ENCODE data around the gene EXTL2.
"Not testable (repeated sequence)": the region's sequence is repeated elsewhere in the genome, so short reads cannot be mapped to it uniquely, and the experiment has no call there.

Gene EXTL2, protein sequence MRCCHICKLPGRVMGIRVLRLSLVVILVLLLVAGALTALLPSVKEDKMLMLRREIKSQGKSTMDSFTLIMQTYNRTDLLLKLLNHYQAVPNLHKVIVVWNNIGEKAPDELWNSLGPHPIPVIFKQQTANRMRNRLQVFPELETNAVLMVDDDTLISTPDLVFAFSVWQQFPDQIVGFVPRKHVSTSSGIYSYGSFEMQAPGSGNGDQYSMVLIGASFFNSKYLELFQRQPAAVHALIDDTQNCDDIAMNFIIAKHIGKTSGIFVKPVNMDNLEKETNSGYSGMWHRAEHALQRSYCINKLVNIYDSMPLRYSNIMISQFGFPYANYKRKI

DNA sequence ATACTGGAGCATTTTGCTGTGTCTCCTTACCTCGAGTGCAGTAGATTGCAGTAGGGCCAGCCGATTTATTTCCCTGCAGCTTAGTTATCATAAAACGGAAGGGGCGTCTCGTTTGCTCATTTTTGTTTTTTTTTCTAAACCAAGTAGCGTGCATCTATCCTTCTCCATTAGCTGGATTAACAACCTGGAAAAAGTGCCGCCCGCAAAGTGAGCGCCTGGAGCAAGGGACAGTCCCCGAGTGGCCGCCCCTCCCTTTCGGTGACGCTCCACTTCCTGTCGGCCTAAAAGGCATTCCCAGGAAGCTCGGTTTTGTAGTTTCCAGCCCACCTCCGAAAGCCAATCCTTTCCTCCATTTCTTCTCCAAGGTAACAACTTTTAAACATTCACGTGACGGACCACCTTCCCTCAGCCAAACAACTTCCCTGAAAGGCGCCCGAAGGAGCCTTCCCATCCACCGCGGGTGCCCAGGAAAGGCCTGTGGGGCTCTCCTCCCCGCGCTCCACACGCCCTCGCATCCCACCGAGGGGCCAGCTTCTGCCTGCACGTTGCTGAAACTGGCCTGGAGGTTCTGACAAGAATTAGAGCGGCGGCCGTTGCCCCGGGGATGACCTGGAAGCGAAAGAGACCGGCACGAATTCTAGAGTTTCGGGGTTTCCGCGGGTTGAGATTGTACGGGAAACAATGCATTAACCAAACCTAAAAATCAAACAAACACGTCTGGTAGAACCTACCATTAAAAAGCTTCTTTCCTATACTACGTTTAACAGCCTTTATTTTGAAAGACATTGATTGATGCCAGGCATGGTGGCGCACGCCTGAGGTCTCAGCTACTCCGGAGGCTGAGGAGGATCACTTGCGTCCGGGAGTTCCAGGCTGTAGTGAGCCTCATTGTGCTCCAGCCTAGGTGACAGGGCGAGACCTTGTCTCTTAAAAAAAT, at the start of gene EXTL2:
EXTL2 (minus strand) TSS at position 240 of the 937 bp plus-strand sequence. CDS start 6,085 bp downstream, outside the sequence.
- peak; percentile 32 for DNase-seq (ENCODE audit: low read depth)

DNA sequence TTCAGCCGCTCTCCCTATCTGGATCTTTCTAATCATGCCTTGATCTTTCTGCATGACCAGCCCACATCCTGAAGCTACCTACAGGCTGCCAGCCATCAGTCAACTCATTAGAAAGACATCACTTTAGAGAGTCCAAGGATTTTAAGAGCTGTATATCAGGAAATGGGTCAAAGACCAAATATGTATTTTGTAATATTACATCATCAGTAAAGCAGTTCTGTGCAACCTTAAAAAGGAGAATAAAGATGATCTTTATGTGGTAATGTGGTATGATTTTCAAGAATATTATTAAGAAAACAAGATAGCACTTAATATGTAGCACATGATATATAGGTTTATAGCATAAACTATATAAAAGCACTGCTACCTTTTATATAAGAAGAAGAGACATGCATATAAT, 48.9 kb upstream of the EXTL2 start:
- no peak for DNase-seq (ENCODE audit: low read depth)

DNA sequence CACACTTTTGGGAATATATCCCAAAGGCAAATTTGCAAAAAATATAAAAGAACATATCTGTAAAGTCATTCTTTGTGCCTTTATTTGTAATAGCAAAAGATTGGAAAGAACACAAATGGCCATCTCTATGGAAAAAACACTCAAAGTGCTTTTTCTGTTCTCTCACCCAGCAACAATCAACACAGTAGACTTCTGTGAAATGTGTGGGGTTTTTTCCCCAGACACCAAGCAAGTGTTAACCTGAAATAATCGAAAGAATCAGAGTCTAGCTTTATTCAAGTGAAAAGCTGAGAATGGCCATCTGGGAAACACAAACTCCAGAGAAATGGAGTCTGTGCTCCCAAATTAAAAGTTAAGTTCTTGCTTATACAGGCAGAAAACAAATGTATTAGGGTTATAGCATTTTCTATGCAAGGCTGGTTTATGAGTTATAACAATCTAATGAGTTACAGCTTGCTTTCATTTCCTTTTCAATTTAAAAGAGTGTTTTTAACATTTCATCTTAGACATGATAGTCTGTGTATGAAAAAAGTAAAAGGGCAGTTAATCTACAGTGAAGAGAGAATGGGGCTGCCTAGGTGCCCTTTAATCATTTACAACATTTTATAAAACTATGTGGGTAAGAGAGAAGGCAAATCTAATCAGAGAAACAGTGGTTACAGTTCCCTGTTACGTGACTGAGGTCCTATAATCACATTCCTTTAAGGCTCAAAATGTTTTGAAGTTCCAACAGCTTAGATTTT, 47.8 kb upstream of the EXTL2 start:
- DNase-seq (ENCODE audit: low read depth): no peak

DNA sequence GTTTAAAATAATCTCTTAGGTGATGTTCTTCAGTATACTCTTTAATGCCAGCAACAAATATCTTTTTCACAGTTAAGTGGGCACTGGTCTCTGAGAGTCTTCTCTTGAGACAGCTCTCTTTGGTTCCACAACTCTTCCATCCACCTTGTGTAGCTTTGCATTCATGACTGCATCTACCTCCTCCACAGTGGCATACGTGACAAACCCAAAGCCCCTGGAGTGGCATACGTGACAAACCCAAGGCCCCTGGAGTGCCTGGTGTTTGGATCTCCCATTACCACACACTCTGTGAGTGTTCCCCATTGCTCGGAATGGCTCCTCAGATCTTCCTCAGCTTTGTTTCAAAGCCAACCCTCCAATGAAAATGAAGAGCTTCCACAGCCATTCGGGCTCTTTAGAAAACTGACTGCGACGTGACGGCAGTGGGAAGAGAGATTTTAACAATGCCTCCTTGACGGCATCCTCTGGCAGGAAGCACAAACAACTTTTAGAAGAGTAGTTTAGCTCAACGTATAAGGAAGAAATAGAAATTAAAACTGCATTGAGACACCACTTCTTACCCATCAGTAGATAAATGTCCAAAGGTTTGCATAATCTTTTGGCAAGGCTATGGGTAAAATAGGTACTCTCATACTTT, 47.1 kb upstream of the EXTL2 start:
- no peak for DNase-seq (ENCODE audit: low read depth)

DNA sequence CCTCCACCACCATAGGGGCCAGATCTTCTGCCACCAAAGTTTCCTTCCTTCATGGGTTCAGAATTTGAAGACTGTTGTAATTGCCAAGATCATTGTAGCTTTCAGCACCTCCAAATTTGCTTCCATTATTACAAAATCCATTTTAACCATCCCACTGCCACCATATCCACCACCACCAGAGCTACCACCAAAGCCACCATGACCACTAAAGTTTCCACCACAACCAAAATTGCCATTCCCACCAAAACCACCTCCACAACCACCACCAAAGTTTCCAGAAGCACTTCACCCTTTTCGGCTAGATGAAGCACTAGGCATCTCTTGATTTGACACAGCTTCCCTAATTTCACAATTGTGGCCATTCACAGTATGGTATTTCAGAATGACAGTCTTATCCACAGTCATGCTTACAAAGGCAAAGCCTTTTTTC, 46.5 kb upstream of the EXTL2 start:
- DNase-seq (ENCODE audit: low read depth): no peak

DNA sequence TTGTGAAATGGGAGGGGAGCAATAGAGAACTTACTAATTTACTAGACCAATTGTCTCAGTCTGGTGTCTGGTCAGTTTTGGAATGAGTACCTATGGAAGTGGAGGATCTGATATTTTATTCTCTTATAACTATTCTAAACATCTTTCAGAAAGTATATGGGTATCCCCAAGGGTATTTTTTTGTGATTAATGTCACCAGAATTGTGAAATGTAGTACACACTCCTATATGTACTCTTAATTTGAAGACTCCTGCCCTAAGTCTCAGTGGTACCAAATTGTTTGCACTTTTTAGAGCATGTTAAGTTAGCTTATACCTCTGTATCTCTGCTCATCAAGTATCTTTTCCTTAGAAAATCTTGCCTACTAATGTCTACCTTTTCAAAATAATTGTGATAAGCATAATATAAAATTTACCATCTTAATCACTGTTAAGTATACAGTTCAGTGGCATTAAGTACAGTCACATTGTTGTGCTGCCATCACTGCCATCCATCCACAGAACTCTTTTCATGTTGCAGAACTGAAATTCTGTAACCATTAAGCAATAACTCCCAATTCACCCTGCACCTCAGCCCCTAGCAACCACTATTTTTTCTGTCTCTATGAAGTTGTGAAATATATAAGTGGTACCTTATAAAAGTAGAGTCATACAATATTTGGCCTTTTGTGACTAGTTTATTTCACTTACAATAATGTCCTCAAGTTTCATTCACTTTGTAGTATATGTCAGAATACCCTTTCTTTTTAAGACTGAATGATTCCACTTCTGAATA, 41.7 kb upstream of the EXTL2 start:
- DNase-seq (ENCODE audit: low read depth): no peak

DNA sequence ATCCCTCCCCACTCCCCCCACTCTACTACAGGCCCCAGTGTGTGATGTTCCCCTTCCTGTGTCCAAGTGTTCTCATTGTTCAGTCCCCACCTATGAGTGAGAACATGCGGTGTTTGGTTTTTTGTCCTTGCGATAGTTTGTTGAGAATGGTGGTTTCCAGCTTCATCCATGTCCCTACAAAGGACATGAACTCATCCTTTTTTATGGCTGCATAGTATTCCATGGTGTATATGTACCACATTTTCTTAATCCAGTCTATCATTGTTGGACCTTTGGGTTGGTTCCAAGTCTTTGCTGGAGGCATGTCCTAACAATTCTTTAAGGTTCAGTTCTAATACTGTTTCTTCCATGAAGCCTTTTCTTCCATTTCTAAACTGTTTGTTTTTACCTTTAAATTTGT, 38.9 kb upstream of the EXTL2 start:
- DNase-seq (ENCODE audit: low read depth): not testable (repeated sequence)

DNA sequence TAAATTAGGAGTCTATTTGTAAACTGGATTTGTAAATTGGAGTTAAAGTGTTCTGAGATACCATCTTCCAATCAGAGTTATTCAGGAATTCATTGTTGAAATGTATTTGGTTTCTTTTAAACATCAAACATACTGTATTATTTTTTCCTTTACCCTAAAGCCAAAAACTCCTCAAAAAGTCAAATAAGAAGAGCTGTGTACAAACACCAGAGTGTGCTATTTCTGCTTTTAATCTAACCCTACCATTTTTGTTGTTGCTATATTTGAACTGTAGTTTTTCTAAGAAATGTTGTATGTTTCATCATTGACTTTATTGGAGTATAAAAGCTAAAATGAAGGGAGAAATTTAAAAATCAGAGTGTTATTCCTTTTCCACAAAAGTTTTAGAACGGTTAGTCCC, 37.1 kb upstream of the EXTL2 start:
- no peak for DNase-seq (ENCODE audit: low read depth)

DNA sequence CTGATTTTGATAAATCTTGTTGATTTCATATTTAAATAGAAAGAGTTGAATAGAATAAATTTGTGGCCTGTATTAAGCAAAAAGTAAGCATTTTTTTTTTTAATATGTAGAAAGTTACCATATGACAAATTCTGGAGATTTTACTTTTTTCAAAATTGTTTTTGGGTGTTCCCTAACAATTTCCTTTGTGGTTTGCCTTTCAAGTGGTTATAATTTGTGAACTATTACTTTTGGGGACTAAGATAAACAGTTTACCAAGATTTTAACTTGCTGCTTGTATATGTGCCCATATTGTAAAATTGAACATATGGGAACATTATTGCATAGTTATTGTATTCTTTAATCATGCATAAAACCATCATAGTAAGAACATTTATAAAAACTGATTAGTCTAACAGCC, 35.9 kb upstream of the EXTL2 start:
- no peak for DNase-seq (ENCODE audit: low read depth)

DNA sequence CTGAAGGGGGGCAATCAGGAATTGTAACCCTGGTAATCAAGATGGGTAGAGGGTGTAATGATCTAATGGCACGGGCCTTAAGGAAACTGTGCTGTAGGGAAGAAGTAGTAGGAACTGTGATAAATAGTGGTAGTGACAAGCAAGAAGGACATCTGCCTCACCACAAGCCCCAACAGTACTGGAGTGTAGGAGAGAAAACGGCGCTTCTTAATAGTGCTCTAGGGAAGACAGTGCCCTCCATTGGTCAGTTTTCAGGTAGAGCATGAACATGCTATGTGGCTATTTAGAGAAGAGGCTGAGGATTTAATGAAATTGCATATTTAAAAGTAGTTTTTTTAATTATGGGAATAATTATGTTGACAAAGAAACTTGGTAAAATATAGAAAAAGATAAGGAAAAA, 33.5 kb upstream of the EXTL2 start:
- no peak for DNase-seq (ENCODE audit: low read depth)

DNA sequence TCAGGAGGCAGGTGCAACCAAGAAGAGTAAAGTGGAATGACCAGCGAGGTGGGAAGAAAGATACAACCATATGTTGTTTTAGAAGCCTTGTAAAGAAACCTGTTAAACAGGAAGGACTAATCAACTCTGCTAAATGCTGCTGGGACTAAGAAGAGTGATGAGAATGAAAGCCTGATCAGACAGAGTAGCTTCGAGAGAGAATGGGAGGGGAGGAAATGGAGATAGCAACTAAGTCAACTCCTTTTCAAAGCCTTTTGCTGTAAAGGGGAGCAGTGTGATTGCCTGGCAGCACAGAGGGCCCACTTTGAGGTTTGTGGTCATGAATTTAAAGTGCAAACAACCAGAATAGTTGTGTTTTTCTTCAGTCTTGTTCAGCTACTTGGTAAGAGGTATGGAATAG, 32.6 kb upstream of the EXTL2 start:
- peak; percentile 12 for DNase-seq (ENCODE audit: low read depth)

DNA sequence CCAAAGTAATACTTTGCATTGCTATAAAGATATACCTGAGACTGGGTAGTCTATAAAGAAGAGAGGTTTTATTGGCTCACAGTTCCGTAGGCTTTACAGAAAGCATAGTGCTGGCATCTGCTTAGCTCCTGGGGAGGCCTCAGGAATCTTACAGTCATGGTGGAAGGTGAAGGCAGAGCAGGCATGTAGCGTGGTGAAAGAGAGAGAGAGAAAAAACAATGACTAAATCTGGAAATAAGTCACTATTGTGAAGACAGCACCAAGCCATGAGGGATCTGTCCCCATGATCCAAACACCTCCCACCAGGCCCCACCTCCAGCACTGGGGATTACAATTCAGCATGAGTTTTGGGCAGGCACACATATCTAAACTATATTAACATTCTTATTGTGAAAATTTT, 31.6 kb upstream of the EXTL2 start:
- no peak for DNase-seq (ENCODE audit: low read depth)

DNA sequence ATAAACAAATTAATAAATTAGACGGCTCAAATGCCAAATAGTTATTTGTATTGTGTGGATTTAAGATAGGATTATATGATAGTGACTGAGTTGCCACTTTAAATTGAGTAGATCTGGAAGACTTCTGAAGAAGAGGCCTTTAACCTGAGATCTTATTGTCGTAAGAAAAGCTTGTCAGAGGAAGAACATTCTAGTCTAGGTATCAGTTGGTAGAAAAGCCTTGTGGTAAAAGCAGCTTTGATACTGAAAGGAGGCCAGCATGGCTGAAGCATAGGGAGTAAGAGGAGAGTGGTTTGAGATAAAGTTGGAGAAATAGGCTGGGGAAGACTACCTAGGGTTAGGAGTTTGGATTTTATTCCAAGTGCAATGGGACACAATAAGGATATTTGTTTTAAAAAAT, 30.3 kb upstream of the EXTL2 start:
- DNase-seq (ENCODE audit: low read depth): no peak

DNA sequence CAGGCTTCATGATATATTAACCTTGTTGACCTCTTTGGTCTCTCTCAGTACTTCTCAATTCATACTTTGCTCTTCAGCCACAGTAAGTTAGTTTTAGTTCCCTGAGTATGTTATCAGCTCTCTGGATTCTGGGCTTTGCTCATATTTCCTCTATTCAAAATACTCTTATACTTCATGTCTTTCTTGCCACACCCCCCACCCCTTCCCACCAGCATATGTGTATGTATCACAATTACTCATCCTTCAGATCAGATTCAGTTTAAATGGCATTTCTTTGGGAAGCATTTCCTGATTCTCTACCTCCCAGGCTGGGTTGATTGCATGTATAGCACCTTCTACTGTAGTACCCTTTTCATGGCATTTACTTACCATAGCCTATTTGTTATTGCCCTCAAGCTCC, 29.6 kb upstream of the EXTL2 start:
- no peak for DNase-seq (ENCODE audit: low read depth)

DNA sequence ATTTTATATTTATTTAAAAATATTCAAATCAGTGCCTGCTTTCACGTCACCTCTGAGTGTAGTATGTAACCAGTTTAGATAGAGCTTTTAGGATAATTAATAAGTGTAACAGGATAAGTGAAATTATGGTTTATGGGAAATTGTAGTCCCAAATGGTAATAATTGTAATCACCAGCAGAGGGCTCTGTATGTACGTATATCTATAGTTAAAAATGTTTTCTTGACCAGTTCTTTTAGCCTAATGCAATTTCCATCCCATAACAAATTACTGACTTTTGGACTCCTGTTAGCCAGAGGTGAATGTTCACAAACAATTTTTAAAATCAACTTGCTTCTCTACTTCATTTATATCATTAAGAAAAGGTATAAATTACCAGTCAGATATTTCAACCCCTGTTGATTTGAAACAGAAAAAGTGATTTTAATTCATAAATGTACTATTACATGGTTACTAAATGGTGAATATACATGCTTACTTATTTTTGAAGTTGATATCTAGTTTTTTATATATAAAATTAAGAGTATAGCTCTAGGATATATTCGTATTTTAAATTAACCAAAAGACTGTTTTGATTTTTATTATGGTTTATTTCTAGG, 26.6 kb upstream of the EXTL2 start:
- no peak for DNase-seq (ENCODE audit: low read depth)

DNA sequence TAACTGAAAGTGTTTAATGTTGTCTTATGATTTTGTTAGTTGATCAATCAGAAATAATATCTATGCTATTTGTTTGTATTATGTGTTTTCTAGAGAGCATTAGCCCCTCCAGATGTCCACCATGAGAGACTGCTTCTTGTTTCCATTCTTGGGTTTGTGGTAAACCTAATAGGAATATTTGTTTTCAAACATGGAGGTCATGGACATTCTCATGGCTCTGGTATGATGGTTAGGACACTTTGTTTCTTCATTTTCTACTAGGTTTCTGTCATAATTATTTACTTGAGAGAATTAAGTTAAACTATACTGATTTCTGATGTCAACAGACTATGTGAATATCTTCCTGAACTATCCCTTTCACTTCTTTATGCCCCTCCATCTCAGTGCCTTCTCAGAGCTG, 17.4 kb upstream of the EXTL2 start:
- no peak for DNase-seq (ENCODE audit: low read depth)

DNA sequence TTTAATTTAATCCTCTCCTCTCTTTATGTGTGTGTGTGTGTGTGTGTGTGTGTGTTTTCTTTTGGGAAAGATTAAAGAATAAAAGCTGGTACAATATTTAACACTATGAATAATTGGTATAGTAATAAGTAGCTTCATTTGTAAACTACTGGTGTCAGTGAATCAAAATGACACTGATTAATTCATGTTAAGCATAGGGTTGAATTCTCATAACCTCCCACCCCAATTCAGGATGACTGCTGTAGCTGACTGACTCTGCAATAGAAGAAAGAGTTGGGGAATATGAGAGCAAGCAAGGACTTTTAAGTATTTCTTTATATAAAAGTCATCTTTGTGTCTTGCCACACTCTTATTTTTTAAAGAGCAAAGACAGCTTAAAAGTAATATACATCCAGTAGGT, 14.4 kb upstream of the EXTL2 start:
- DNase-seq (ENCODE audit: low read depth): no peak

DNA sequence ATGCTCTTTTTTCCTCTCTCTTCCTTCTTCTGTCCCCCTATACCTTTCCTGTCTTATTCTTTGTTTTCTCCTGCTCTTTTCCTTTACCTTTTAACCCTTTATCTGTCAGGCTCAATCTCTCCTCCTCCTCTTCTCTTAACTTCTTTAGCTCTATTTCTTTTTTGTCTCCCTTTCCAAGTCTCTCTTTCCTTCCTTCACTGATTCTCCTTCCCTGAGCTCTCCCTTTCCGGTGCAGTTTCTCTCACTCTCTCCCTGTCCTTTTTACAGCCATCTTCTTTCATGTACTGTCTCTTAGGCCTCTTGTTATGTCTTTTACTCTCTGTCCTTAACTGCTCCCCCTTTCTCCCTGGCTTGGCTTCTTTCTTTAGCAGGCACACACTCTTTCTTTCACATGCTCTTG, 13.2 kb upstream of the EXTL2 start:
- no peak for DNase-seq (ENCODE audit: low read depth)

DNA sequence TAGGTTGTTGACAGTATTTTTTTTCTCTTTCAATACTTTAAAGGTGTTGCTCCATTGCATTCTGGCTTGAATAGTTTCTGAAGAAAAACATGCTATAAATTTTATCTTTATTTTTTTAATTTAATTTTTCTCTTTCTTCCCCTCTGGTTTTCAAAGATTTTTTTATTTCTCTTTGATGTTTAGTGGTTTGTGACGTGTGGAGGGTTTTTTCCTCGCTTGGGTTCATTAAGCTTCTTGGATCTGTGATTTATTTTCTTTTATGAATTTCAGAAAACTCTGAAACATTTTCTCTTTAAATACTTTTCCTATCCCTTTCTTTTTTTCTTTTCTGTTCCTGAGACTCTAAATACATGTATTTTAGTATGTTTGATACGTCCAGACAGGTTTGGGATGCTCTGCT, 10.5 kb upstream of the EXTL2 start:
- no peak for DNase-seq (ENCODE audit: low read depth)

DNA sequence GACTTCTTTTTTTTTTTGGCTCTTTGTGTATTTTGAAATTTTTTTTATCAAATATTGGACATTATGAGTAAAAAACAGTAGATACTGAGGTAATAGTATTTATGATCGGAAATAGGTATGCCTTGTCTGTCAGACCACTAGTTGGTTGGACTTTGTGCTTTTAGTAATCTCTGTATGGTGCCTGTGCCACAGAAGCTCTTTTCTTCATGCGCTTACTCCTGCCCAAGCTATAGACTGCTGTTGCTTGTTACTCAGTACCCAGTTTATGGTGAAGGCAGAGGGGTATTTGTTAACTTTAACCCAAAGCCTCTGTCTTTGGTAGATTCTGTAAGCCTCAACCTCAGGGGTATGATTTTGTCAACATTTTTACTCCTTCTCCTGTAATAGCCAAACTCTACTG, 9.9 kb upstream of the EXTL2 start:
- no peak for DNase-seq (ENCODE audit: low read depth)

DNA sequence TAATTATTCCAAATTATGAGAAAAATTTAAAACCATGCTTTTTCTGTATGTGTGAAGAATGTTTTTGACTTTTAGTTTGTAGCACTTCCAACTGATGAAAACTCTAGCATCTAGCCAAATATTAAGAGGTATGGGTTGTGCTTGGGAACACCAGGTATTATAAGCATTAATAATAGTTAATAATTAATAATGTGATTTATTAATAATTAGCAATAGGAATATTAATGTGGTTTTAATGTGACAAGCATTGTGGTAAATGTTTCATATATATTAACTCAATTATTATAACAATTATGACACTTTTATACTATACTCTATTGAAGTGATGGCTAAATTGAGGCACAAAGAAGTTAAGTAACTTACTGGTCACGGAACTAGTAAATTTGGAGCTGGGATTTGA, 9.1 kb upstream of the EXTL2 start:
- no peak for DNase-seq (ENCODE audit: low read depth)
